HFF-Myc (cell line): ENCODE results near the gene SP6.

ENCODE experiments used
- DNase-seq: peaks from one replicate; pipeline ENCODE4 v3.0.0-alpha.2; 2011; ENCODE audit warnings: low read depth; ENCODE audit errors: extremely low read depth
- H3K4me3 ChIP-seq: replicated peaks from 2 replicates; pipeline ENCODE4 v1.5.1; 2011; ENCODE audit warnings: low read depth, mild to moderate bottlenecking, control low read depth, low read length
- TF ChIP-seq, protein P1 (sequence below): IDR thresholded peaks from 2 replicates; pipeline ENCODE4 v1.5.1; 2012; ENCODE audit warnings: mild to moderate bottlenecking, low read depth, low read length, control low read depth; ENCODE audit errors: missing control alignments

Gene SP6

DNA sequence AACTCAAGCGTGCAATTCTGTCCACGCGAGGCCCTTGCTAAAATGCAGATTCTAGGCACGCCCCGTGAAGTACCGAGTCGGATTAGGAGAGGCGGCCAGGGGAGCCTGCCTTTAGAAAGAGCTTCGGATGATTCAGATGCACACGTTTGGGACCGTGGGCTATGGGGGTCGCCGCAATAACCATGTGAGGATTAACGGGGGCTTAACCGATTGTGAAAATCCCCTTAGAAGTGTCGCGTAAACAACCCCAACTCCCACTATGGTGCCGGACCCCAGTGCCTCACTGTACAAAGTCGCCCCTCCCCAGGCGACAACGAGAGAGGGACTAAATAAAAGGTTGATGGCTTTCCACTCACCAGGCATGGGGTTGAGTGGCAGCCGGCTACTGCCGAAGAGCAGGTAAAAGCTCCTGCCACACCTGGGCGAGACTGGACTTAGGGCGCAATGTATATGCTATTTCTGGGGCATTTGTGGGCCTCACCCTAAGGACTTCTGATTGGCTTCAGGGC is 44.4 kb upstream of the SP6 start:
- peak overlapping the region; percentile 88 for H3K4me3 ChIP-seq
- TF ChIP-seq, protein P1, sequence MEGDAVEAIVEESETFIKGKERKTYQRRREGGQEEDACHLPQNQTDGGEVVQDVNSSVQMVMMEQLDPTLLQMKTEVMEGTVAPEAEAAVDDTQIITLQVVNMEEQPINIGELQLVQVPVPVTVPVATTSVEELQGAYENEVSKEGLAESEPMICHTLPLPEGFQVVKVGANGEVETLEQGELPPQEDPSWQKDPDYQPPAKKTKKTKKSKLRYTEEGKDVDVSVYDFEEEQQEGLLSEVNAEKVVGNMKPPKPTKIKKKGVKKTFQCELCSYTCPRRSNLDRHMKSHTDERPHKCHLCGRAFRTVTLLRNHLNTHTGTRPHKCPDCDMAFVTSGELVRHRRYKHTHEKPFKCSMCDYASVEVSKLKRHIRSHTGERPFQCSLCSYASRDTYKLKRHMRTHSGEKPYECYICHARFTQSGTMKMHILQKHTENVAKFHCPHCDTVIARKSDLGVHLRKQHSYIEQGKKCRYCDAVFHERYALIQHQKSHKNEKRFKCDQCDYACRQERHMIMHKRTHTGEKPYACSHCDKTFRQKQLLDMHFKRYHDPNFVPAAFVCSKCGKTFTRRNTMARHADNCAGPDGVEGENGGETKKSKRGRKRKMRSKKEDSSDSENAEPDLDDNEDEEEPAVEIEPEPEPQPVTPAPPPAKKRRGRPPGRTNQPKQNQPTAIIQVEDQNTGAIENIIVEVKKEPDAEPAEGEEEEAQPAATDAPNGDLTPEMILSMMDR, result no peak
- no peak for DNase-seq

DNA sequence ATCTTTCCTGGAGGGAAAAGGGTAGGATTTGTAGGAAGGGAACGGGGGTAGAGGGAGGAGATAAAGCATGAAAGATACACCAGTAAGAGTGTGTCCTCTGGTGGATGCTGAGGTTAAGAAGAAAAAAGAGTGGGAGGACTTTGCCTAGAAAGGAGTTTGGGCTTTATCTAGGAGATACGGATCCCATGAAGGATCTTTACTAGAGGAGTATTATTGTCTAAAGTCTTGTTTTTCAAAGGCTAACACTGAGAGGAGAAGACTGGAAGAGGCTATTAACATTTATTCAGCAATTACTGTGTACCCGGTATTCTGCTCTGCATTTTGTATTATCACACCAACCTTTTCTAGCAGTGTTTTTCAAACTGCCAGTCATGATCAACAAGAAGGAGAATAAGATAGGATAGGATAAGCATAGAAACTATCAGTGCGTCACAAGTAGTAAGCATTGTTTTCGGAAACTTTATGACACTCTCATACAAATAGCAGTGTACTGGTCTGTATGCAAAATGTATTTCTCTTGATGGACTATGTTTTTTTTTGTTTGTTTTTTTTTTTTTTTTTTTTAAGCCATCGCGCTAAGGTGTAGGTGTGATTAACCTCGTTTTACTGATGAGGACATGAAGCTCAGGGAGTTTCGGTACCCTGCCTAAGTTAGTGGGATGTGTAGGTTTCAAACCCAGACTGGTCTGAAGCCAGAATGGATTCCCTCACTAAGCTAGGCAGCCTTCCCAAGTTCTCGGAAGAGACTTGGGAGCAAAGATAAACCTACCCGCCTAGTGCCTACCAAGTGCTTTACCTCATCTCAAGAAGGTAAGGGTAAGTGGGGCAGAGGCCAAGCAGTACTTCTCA is 43.8 kb upstream of the SP6 start:
- TF ChIP-seq, protein P1, result no peak
- peak overlapping the region; percentile 88 for H3K4me3 ChIP-seq
- DNase-seq, result no peak

DNA sequence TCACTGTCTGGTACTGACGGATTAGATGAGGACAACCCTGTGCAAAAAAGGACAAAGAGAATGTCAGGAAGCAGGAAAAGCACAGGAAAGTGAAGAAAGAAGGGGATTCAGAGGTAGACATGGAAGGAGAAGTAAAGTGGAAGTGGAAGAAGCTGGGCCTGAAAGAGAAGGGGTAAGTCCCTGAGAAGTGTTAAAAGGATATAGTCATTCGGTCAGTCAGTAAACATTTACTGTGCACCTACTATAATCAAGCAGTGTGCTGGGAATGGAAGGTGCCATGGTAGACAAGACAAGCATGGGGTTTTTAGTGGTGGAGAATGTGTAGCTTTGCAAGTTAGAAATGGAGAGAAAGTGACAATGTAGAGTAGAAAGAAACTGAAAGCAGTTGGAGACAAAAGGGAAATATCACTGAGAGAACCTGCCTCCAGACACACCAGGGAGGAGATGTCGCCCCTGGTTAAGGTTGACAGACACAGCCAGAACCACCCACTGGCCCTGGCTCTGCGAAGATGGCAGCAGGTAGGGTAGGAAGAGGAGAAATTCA is 40.7 kb upstream of the SP6 start:
- H3K4me3 ChIP-seq, result no peak overlapping the region
- TF ChIP-seq, protein P1, result no peak
- no peak for DNase-seq

DNA sequence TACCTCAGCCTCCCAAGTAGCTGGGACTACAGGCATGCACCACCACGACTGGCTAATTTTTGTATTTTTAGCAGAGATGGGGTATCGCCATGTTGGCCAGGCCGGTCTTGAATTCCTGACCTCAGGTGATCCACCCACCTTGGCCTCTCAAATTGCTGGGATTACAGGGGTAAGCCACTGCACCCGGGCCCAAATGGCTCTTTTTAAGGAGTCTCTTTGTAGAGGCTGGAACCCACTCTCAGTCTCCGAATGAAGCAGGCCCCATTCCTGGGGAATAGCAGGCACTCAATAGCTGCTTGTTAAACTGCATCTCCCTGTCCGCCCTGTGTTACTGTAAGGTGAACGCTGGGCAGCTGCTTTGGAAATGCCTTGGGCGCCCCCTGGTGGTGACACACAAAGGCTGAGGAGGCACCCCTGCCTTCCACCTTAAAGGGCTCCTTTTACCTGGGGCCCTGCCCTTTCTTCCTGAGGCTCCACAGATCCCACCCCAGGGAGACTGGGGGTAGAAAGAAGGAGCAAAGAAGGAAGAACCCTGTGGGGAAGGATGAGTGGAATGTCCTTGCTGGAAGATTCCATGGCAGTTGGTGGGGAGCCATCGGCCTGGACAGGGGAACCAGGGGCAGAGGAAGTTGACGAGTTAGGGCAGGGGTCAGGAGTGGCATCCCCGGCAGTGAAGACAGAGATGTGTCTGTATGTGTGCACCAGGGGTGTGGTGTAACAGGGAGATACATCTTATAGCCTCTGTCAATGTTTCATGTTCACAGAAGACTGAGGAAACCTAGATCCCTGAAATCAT is 39.0 kb upstream of the SP6 start:
- H3K4me3 ChIP-seq, result no peak overlapping the region
- TF ChIP-seq, protein P1, result peak; percentile 95
- peak; percentile 49 for DNase-seq

DNA sequence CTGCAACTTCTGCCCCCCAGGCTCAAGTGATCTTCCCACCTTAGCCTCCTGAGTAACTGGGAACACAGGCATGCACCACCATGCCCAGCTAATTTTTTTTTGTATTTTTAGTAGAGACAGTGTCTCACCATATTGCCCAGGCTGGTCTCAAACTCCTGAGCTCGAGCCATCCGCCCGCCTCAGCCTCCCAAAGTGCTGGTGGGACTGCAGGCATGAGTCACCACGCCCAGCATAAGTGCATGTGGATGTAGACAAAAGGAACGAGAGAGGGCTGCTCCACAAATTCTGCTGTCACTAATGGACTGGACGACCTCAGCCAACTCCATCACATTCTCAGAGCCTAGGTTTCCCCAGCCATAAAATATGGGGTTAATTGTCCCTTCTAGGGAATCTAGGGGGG is 37.3 kb upstream of the SP6 start:
- TF ChIP-seq, protein P1, result no peak
- DNase-seq, result no peak
- no peak overlapping the region for H3K4me3 ChIP-seq

DNA sequence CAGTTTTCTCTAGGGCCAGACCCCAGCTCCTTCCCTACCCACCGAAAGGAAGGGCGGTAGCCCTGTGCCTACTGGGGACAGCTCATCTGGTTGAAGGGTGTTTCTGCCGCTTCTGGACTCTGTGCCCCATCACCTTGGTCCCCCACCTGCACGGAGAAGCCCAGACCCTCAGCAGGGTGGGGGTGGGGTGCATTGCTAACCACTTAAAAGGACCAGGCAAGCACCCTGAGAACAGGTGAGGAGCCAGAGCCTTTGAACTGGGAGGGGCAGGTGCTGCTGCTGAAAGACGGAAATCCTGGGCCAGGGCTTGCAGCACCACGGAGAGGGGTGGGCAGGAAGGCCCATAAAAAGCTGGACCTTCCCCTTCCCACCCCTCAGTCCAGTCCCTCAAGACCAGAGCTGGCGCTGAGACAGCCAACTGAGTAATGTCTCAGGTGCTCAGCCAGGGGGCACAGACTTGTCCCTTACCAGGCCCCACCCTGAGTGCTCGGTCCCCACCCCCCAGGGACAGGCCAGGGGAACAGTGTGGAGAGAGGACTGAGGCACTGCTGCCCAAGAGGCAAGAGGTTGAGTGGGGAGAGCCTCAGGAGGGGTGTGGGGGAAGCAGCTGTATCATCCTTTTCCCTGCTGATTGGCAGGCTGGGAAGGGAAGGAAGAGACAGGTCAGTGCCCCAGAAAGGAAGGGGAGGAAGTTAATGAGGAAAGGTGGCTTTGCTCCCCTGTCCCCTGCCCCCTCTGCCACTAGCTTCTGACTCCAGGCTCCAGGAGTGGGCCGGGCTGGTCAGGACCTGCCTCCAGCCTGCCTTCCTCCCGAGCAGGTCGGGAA is 34.2 kb upstream of the SP6 start:
- TF ChIP-seq, protein P1, result no peak
- no peak for DNase-seq
- H3K4me3 ChIP-seq, result no peak overlapping the region
